Prostate gland (tissue), 2 donors: Measurements from ENCODE around the gene KRT34.

Experiments
- POLR2A ChIP-seq: fragments of 450-650 bp; IDR thresholded peaks from one replicate; pipeline ENCODE4 v1.6.1; 2016; ENCODE audit warnings: antibody characterized with exemption, mild to moderate bottlenecking
- POLR2AphosphoS5 ChIP-seq: sonication (generic); formaldehyde crosslinking; IDR thresholded peaks from one replicate; pipeline ENCODE4 v1.6.1; 2017; ENCODE audit warnings: antibody characterized with exemption
- TF ChIP-seq, protein P1 (sequence below), 4 experiments: fragments of 200-600 bp in 2 of 4; fragments of 450-650 bp in 2 of 4; sonication (generic) in 2 of 4; IDR thresholded peaks; 1 replicate in 3 of 4; 2 replicates in 1 of 4; pipeline ENCODE4 v1.5.1; 2016 to 2019; ENCODE audit warnings: antibody characterized with exemption in 4 of 4, mild to moderate bottlenecking in 2 of 4, moderate library complexity in 2 of 4

DNA sequence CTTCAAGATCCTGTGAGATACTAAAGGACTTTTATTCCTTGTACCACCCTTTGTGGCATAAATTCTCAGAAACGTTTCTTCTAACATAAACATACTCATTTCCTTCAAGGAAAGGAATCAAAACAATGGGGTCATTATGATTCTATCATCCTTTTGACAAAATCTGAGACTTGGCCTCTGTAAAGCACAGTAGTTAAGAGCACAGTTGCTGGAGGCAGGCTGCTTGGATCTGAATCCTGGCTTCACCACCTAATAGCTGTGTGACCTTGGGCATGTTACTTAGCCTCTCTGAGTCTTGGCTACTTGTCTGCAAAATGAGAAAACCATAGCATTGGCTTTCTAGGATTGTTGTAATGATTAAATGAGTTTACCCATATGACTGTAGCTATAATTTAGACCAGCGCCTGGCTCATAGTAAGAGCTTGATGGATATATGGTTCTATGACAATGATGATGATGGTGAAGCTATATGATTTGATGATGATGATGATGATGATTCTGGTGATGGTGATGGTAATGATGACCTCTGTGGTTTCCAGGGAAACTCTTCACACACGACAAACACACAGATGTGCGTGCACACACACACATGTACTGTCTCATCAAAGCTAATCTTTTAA, 21.4 kb upstream of the KRT34 start:
- TF ChIP-seq POLR2AphosphoS5, result no peak
- TF ChIP-seq, protein P1, sequence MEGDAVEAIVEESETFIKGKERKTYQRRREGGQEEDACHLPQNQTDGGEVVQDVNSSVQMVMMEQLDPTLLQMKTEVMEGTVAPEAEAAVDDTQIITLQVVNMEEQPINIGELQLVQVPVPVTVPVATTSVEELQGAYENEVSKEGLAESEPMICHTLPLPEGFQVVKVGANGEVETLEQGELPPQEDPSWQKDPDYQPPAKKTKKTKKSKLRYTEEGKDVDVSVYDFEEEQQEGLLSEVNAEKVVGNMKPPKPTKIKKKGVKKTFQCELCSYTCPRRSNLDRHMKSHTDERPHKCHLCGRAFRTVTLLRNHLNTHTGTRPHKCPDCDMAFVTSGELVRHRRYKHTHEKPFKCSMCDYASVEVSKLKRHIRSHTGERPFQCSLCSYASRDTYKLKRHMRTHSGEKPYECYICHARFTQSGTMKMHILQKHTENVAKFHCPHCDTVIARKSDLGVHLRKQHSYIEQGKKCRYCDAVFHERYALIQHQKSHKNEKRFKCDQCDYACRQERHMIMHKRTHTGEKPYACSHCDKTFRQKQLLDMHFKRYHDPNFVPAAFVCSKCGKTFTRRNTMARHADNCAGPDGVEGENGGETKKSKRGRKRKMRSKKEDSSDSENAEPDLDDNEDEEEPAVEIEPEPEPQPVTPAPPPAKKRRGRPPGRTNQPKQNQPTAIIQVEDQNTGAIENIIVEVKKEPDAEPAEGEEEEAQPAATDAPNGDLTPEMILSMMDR (IDR thresholded peaks at IDR 0.05), result no peak
- TF ChIP-seq POLR2A, result no peak
